DOHH2 (cell line): ENCODE measurements around the gene N4BP2.

ENCODE experiments used
- H3F3A ChIP-seq: fragments of 200-600 bp; sonication (generic), shearing (Covaris generic); 2 replicates; pipeline ENCODE4 v1.6.0; 2016; ENCODE audit warnings: antibody characterized with exemption, mild to moderate bottlenecking; ENCODE audit not compliant: control insufficient read depth, insufficient read depth
- H3K27ac ChIP-seq: fragments of 200-600 bp; sonication (generic); 2 replicates; pipeline ENCODE4 v1.5.1; 2014; ENCODE audit warnings: low read depth, mild to moderate bottlenecking, low read length, moderate library complexity
- H3K27me3 ChIP-seq: fragments of 200-600 bp; sonication (generic); 2 replicates; pipeline ENCODE4 v1.6.1; 2014; ENCODE audit warnings: mild to moderate bottlenecking, low read length, mixed read lengths; ENCODE audit not compliant: control insufficient read depth
- H3K36me3 ChIP-seq: fragments of 200-600 bp; sonication (generic); 2 replicates; pipeline ENCODE4 v1.6.1; 2014; ENCODE audit warnings: mild to moderate bottlenecking, low read length, moderate library complexity, mixed read lengths; ENCODE audit not compliant: control insufficient read depth
- H3K4me1 ChIP-seq: fragments of 200-600 bp; sonication (generic); 2 replicates; pipeline ENCODE4 v1.6.1; 2014; ENCODE audit warnings: mild to moderate bottlenecking, low read length, mixed read lengths; ENCODE audit not compliant: control insufficient read depth
- H3K4me2 ChIP-seq: fragments of 200-600 bp; sonication (generic); 2 replicates; pipeline ENCODE4 v1.6.0; 2014; ENCODE audit warnings: mild to moderate bottlenecking, low read length, moderate library complexity
- H3K4me3 ChIP-seq: fragments of 200-600 bp; sonication (generic); 2 replicates; pipeline ENCODE4 v1.5.1; 2014; ENCODE audit warnings: mild to moderate bottlenecking, low read length, mixed read lengths
- H3K79me2 ChIP-seq: fragments of 200-600 bp; sonication (generic); 2 replicates; pipeline ENCODE4 v1.6.1; 2014; ENCODE audit warnings: mild to moderate bottlenecking, low read length, mixed read lengths; ENCODE audit not compliant: control insufficient read depth
- H3K9me2 ChIP-seq: fragments of 200-600 bp; sonication (generic); replicated peaks from 2 replicates; pipeline ENCODE4 v1.6.1; 2014; ENCODE audit warnings: mild to moderate bottlenecking, low read length, mixed read lengths; ENCODE audit not compliant: control insufficient read depth
- H3K9me3 ChIP-seq: fragments of 200-600 bp; sonication (generic); 2 replicates; pipeline ENCODE4 v1.6.1; 2014; ENCODE audit warnings: antibody characterized with exemption, low read length, mixed read lengths; ENCODE audit not compliant: control insufficient read depth, insufficient read depth
- H4K20me1 ChIP-seq: fragments of 200-600 bp; sonication (generic); 2 replicates; pipeline ENCODE4 v1.6.0; 2014; ENCODE audit warnings: low read depth, mild to moderate bottlenecking, antibody characterized with exemption, low read length, moderate library complexity; ENCODE audit not compliant: control insufficient read depth, insufficient read depth
- EZH2phosphoT487 ChIP-seq: fragments of 200-600 bp; sonication (generic); IDR thresholded peaks from 2 replicates; pipeline ENCODE4 v1.6.1; 2017; ENCODE audit warnings: borderline replicate concordance, mild to moderate bottlenecking, antibody characterized with exemption, low read length, moderate library complexity, mixed read lengths
- TF ChIP-seq, protein P1 (sequence below): fragments of 200-600 bp; sonication (generic); IDR thresholded peaks from one replicate; pipeline ENCODE4 v1.5.1; 2014; ENCODE audit warnings: antibody characterized with exemption, mild to moderate bottlenecking, low read depth, low read length; ENCODE audit not compliant: poor library complexity, severe bottlenecking

Gene N4BP2

DNA sequence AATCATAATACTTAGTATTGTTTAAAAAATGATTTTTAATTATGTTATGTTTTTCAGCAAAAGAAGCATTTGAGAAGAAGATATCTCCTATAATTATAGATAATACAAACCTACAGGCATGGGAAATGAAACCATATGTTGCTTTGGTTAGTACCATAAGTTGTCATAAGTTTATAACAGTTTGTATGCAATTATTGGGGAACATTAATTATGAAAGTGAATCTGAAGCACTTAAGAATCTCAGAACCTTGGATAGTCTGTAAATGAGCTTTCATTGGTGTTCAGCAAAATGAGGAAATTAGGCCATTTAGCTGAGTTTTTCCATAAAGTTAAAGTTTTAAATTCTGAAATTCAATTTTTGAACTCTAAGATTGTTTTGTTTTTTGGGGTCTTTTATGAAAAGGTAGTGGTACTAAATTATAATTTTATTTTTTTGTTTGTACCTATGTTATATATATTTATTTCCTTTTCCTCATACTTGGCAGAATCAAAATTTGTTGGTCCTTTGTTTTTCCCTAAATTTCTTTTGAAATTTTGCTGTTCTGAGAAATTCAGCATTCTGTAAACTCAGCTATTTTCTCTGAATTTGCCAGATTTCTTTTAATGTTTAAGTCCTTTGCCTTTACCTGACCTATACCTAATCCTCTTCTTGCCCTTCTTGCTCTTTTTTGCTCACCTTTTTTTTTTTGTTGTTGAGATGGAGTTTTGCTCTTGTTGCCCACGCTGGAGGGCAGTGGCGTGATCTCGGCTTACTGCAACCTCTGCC lies 55.6 kb downstream of the N4BP2 start:
- H3K27me3 ChIP-seq: no peaks in the 10 kb centered on the region
- TF ChIP-seq EZH2phosphoT487: no peak
- TF ChIP-seq, protein P1, sequence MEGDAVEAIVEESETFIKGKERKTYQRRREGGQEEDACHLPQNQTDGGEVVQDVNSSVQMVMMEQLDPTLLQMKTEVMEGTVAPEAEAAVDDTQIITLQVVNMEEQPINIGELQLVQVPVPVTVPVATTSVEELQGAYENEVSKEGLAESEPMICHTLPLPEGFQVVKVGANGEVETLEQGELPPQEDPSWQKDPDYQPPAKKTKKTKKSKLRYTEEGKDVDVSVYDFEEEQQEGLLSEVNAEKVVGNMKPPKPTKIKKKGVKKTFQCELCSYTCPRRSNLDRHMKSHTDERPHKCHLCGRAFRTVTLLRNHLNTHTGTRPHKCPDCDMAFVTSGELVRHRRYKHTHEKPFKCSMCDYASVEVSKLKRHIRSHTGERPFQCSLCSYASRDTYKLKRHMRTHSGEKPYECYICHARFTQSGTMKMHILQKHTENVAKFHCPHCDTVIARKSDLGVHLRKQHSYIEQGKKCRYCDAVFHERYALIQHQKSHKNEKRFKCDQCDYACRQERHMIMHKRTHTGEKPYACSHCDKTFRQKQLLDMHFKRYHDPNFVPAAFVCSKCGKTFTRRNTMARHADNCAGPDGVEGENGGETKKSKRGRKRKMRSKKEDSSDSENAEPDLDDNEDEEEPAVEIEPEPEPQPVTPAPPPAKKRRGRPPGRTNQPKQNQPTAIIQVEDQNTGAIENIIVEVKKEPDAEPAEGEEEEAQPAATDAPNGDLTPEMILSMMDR: no peak
- no peak overlapping the region for H3K27ac ChIP-seq
- H3K4me1 ChIP-seq: no peaks in the 10 kb centered on the region
- H3K9me2 ChIP-seq: no peaks in the 10 kb centered on the region
- H3F3A ChIP-seq: no peaks in the 10 kb centered on the region
- H3K4me2 ChIP-seq: no peak overlapping the region
- no peaks in the 10 kb centered on the region for H3K79me2 ChIP-seq
- H3K9me3 ChIP-seq: no peaks in the 10 kb centered on the region
- H3K36me3 ChIP-seq: peaks cover 3% of the 10 kb centered on the region
- H3K4me3 ChIP-seq: no peak overlapping the region
- H4K20me1 ChIP-seq: no peaks in the 10 kb centered on the region

DNA sequence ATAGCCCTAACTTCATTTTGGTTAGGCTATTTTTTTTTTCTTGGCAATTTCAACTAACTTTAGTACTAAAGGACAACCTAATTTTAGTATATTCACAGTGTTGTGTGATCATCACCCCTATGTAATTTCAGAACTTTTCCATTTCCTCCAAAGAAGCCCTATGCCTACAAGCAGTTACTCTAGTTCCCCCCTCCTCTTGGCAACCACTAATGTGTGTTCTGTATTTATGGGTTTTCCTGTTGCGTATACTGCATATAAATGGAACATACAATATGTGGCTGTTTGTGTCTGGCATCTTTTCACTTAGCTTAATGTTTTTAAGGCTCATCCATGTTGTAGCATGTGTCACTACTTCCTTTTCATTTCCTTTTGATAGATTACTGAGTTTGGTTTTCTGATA lies 57.6 kb downstream of the N4BP2 start:
- Histone ChIP-seq H3K4me2 (no peak overlapping the region), H3K36me3 (peaks cover 3% of the 10 kb centered on the region), H4K20me1 (no peaks in the 10 kb centered on the region), H3K27ac (no peak overlapping the region), H3K9me2 (no peaks in the 10 kb centered on the region), H3K9me3 (no peaks in the 10 kb centered on the region), H3K4me3 (no peak overlapping the region), H3K79me2 (no peaks in the 10 kb centered on the region), H3K27me3 (no peaks in the 10 kb centered on the region), H3K4me1 (no peaks in the 10 kb centered on the region), H3F3A (no peaks in the 10 kb centered on the region)
- TF ChIP-seq, protein P1: no peak
- TF ChIP-seq EZH2phosphoT487: no peak

DNA sequence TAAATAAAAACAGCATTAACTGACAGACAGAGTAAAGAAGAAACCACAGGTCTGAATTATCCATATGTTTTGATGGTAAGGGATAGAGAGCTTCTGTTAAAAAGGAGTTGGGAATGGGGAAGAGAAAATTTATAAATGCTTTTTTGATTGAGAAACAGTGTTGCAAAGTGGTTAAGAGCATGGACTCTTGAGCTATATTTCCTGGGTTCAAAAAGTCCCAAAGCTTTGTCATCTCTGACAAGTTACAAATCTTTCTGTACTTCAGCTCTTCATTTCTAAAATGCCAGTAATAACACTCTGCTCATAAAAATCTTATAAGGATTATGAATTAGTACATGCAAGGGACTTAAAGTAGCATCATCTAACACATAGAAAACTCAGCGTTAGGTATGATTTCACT lies 62.2 kb downstream of the N4BP2 start:
- Histone ChIP-seq H3F3A (no peaks in the 10 kb centered on the region; the same call in 1 of the 2 replicates), H3K79me2 (no peaks in the 10 kb centered on the region)

More for the DNA sequence above, 62.2 kb downstream of the N4BP2 start:
- Histone ChIP-seq H3K9me2 (no peaks in the 10 kb centered on the region), H3K4me1 (peaks cover 4% of the 10 kb centered on the region; the same call in 1 of the 2 replicates), H4K20me1 (no peaks in the 10 kb centered on the region), H3K9me3 (no peaks in the 10 kb centered on the region), H3K36me3 (no peaks in the 10 kb centered on the region; the same call in 1 of the 2 replicates), H3K27ac (no peak overlapping the region), H3K4me2 (no peak overlapping the region), H3K27me3 (no peaks in the 10 kb centered on the region), H3K4me3 (no peak overlapping the region)
- no peak for TF ChIP-seq EZH2phosphoT487
- TF ChIP-seq, protein P1: no peak
